RPMI7951 (cell line): ENCODE data around the gene IDH3G. TPM values are rescaled to one million over a fixed set of nuclear protein-coding genes. Genes with fewer than 3 reads are reported as not detected.

Experiments
- DNase-seq: peaks from one replicate; pipeline ENCODE4 v3.0.0-alpha.2; 2012; ENCODE audit warnings: low read depth
- total RNA-seq: library from RNA; depleted of rRNA; stranded (reverse); fragments of >200 nt; shearing (Covaris generic); gene quantifications from 2 replicates; pipeline ENCODE4 v1.2.3, GENCODE V29; 2014

IDH3G gene
- total RNA-seq, 1 experiment from 2014 or later = 69.4 TPM

GRCh38 chrX:153773741-153774575, 20.2 kb downstream of the IDH3G start:
- no peak for DNase-seq

- no peak for DNase-seq
Observed at GRCh38 chrX:153773218-153773611, 21.0 kb downstream of the IDH3G start.

GRCh38 chrX:153772316-153773217, 21.6 kb downstream of the IDH3G start:
- DNase-seq = no peak

GRCh38 chrX:153771415-153772315, 22.5 kb downstream of the IDH3G start:
- DNase-seq = no peak

- DNase-seq = no peak
Observed at GRCh38 chrX:153770601-153771414, 23.4 kb downstream of the IDH3G start.

- no peak for DNase-seq
Observed at GRCh38 chrX:153769865-153770600, 24.1 kb downstream of the IDH3G start.

- DNase-seq = no peak
Observed at GRCh38 chrX:153769158-153769864, 24.9 kb downstream of the IDH3G start.

- no peak for DNase-seq
Observed at GRCh38 chrX:153768311-153769157, 25.6 kb downstream of the IDH3G start.

GRCh38 chrX:153767674-153768055, 26.5 kb downstream of the IDH3G start:
- DNase-seq = no peak

- DNase-seq = no peak
Observed at GRCh38 chrX:153766871-153767673, 27.1 kb downstream of the IDH3G start.

GRCh38 chrX:153766098-153766817, 27.9 kb downstream of the IDH3G start:
- peak; percentile 75 for DNase-seq

- peak; percentile 45 for DNase-seq
Observed at GRCh38 chrX:153765138-153766079, 28.8 kb downstream of the IDH3G start.

GRCh38 chrX:153764786-153765137, 29.4 kb downstream of the IDH3G start:
- DNase-seq = no peak

GRCh38 chrX:153763989-153764755, 30.0 kb downstream of the IDH3G start, which contains the start of gene PLXNB3:
PLXNB3 (plus strand) TSS chrX:153764249; CDS start chrX:153765536, 1,287 bp downstream.
- peak; percentile 65 for DNase-seq
